Kidney tubule cell (primary cell): ENCODE results near the gene UPF1.
A peak's percentile ranks its signal among the peaks of the same experiment; 100 is the strongest.
"Not testable (repeated sequence)": the region's sequence is repeated elsewhere in the genome, so short reads cannot be mapped to it uniquely, and the experiment has no call there.

Experiments used
- DNase-seq: peaks from one replicate; pipeline ENCODE4 v3.0.0-alpha.2; 2018; ENCODE audit warnings: low spot score

The UPF1 gene

GRCh38 chr19:18898607-18899408, 67.0 kb downstream of the UPF1 start:
- DNase-seq, result no peak

GRCh38 chr19:18899624-18900560, 68.1 kb downstream of the UPF1 start:
- no peak for DNase-seq

- no peak for DNase-seq
These were observed 69.1 kb downstream of the UPF1 start for GRCh38 chr19:18900700-18901481.

- no peak for DNase-seq
These were observed 69.7 kb downstream of the UPF1 start for GRCh38 chr19:18901491-18901890.

- not testable (repeated sequence) for DNase-seq
These were observed 70.8 kb downstream of the UPF1 start for GRCh38 chr19:18902519-18902918.

GRCh38 chr19:18903156-18904037, 71.6 kb downstream of the UPF1 start:
- DNase-seq, result no peak

GRCh38 chr19:18904334-18905057, 72.7 kb downstream of the UPF1 start:
- no peak for DNase-seq

GRCh38 chr19:18905058-18905456, 73.3 kb downstream of the UPF1 start:
- no peak for DNase-seq

GRCh38 chr19:18905513-18906236, 73.9 kb downstream of the UPF1 start:
- DNase-seq, result no peak

- no peak for DNase-seq
These were observed 75.1 kb downstream of the UPF1 start for GRCh38 chr19:18906605-18907519.

GRCh38 chr19:18908917-18909619, 77.3 kb downstream of the UPF1 start:
- DNase-seq, result no peak

- no peak for DNase-seq
These were observed 78.3 kb downstream of the UPF1 start for GRCh38 chr19:18910010-18910409.

- no peak for DNase-seq
These were observed 79.2 kb downstream of the UPF1 start for GRCh38 chr19:18910801-18911436.

- no peak for DNase-seq
These were observed 81.2 kb downstream of the UPF1 start for GRCh38 chr19:18912933-18913332.

GRCh38 chr19:18913466-18913865, 81.7 kb downstream of the UPF1 start:
- no peak for DNase-seq

- peak; percentile 46 for DNase-seq
These were observed 83.9 kb downstream of the UPF1 start for GRCh38 chr19:18915639-18916038.

- DNase-seq, result not testable (repeated sequence)
These were observed 85.8 kb downstream of the UPF1 start for GRCh38 chr19:18917593-18917992.
